LNCaP clone FGC (cell line): ENCODE measurements around the gene RAB33A.
"Not testable (repeated sequence)": the region's sequence is repeated elsewhere in the genome, so short reads cannot be mapped to it uniquely, and the experiment has no call there.

Source experiments
- DNase-seq: peaks from one replicate; pipeline ENCODE4 v3.0.0-alpha.2; 2011; ENCODE audit warnings: low read depth
- H3K4me3 ChIP-seq: 2 replicates; pipeline ENCODE4 v1.5.1; 2011; ENCODE audit warnings: mild to moderate bottlenecking, low read depth, low read length, control low read depth
- TF ChIP-seq, protein P1 (sequence below): IDR thresholded peaks from 2 replicates; pipeline ENCODE4 v1.5.1; 2012; ENCODE audit warnings: mild to moderate bottlenecking; ENCODE audit not compliant: control insufficient read depth, insufficient read depth; ENCODE audit errors: extremely low read depth

RAB33A gene

DNA sequence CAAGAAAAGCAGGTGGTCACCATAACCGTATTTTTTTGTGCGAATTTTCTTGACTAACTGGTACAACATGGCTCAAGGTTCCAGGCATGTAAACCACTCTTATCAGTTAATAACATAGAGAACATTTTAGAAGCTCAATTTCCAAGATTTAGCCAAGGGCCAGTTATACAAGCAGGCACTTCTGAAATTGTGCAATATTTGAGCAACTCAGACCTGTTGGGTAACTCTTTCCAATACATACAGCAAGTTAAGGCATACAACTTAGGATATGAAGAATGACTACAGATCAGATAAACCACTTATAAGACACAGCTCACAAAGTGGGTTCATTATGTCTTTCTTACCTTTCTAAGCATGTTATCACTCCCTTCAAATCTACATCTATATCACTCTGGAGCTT, 53.0 kb downstream of the RAB33A start:
- no peak overlapping the region for H3K4me3 ChIP-seq
- TF ChIP-seq, protein P1, sequence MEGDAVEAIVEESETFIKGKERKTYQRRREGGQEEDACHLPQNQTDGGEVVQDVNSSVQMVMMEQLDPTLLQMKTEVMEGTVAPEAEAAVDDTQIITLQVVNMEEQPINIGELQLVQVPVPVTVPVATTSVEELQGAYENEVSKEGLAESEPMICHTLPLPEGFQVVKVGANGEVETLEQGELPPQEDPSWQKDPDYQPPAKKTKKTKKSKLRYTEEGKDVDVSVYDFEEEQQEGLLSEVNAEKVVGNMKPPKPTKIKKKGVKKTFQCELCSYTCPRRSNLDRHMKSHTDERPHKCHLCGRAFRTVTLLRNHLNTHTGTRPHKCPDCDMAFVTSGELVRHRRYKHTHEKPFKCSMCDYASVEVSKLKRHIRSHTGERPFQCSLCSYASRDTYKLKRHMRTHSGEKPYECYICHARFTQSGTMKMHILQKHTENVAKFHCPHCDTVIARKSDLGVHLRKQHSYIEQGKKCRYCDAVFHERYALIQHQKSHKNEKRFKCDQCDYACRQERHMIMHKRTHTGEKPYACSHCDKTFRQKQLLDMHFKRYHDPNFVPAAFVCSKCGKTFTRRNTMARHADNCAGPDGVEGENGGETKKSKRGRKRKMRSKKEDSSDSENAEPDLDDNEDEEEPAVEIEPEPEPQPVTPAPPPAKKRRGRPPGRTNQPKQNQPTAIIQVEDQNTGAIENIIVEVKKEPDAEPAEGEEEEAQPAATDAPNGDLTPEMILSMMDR = no peak
- DNase-seq = no peak

DNA sequence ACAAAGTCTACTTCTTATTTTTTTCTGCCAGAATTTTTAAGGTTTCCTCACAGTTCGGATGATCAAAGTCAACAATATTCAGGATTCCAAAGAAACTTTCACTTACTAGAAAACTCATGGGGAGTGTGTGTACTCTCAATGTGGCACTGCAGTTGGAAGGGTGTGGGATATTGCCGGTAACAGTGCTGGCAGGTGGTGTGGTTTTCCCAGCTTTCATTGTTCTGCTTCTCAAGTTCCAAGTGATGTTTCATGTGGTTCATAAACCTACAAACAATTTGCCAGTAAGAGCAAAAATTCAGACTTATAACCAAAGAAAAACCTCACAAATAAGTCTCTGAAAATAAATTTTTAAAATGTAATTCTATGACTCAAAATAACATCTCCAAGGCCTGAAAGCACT, 57.1 kb downstream of the RAB33A start:
- H3K4me3 ChIP-seq = no peak overlapping the region
- TF ChIP-seq, protein P1 = no peak
- DNase-seq = no peak

DNA sequence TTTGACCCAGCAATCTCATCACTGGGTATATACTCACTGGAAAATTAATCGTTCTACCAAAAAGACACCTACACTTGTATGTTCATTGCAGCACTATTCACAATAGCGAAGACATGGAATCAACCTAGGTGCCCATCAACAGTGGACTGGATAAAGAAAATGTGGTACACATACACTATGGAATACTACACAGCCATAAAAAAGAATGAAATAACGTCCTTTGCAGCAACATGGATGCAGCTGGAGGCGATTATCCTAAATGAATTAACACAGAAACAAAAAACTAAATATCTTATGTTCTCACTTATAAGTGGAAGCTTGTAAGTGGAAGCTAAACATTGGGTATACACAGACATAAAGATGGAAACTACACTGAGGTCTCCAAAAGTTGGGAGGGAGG, 59.4 kb downstream of the RAB33A start:
- H3K4me3 ChIP-seq, DNase-seq: not testable (repeated sequence)
